Smooth muscle cell of the umbilical artery (primary cell): Measurements from ENCODE around the gene MCM3. TPM values are rescaled to one million over a fixed set of nuclear protein-coding genes. Genes with fewer than 3 reads are reported as not detected.

Experiments used
- total RNA-seq: library from RNA; depleted of rRNA; stranded (reverse); fragments of >200 nt; gene quantifications from 2 replicates; pipeline ENCODE4 v1.2.3, GENCODE V29; 2014

Gene MCM3
- 14.8 and 45.5 TPM in 2 replicates for total RNA-seq

DNA sequence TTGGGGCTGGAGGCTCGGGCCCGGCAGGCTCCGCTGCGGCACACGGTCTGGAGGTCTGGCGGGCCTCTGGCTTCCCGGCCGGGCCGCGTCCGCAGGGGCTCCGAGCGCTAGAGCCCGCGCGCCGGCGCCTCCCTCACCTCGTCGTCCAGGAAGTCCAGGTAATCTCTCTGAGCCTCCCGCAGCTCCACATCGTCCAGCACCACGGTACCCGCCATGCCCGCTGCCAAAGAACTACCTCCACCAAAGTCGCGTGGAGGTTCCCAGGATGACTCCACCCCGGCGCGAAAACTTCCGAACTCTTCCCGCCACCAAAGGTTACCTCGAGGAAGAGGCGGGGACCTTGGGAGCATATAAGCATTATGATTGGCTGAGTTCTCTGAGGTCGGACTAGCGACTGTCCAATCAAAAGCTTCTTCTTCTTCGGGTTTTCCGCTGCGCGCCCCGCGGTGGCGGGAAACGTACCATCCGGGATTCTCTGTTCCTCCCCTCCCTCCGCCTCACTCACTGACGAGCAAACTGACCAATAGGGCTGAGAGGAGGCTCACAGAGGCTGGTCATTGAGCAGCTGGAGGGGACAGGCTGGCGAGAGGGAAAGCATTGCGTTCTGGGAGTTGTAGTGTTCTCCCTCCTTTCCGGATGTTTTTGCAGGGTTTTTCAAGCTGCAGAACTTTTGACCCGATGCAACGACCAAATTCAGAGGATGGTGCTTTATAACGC, at the start of gene MCM3:
MCM3 (minus strand) TSS at position 283 of the 717 bp plus-strand sequence; CDS start at position 215, 68 bp downstream.

DNA sequence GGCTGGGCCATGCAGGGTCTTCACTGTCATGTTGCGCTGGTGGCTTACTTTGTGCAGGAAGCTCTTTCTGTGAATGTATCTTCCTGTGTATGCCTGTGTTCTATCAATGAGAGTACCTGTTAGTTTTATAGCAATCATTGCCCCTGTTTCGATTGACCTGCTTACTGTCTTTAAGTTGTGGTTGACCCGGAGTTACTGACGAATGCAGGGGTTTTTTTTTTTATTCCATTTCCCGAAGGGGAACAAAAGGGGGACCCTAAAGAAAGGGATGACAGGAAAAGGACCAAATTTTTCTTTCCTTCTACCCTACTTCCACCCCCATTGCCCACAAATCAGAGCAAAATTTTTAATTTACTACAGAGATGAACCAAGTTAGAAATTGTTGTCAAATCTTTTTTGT, 40.1 kb downstream of the MCM3 start, which contains the start of gene IL17F:
IL17F (minus strand) TSS at position 101 of the 400 bp plus-strand sequence; CDS start at position 30, 71 bp downstream.

Other genes starting within 250 kb of the MCM3 start
- not detected in 2 replicates for gene PKHD1, start 197.1 kb downstream of the MCM3 start, total RNA-seq
- gene IL17A, start 98.4 kb downstream of the MCM3 start, total RNA-seq = not detected in 2 replicates
- gene IL17F, start 40.2 kb downstream of the MCM3 start, total RNA-seq = not detected in 2 replicates
- 4.8 and 5.3 TPM in 2 replicates for gene PAQR8, start 77.4 kb upstream of the MCM3 start, total RNA-seq
- 16.7 and 19.0 TPM in 2 replicates for gene EFHC1, start 135.6 kb upstream of the MCM3 start, total RNA-seq